Measurements from ENCODE around the gene WDR41. TPM values are rescaled to one million over a fixed set of nuclear protein-coding genes. Genes with fewer than 3 reads are reported as not detected.

Gene WDR41
- polyA plus RNA-seq, 1 donor from 2014 or later = 87.6 TPM

DNA sequence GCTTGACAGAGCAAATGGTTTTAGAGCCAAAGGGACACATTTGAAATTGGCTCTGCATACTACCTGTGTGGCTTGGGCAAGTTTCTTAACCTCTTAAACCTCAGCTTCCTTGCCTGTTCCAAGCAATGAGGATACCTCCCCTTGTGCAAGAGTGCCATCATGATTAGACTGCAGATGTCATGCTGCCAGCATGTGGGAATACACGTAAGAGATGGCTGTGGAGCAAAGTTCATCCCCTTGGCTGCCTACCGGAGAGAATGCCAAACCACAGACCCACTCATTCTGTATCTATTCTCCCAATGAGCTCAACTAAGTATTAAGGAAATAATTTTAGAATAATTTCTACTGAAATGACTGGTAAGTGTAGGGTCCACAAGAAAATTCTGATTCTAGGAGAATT, 101.3 kb downstream of the WDR41 start:
- Histone ChIP-seq H3F3A (ENCODE audit: insufficient read depth, low read length, poor library complexity, severe bottlenecking) (no peaks in the 10 kb centered on the region), H3K79me2 (replicated peaks; ENCODE audit: insufficient read depth, low read length) (no peaks in the 10 kb centered on the region), H3K9me2 (ENCODE audit: insufficient read depth, low read length) (no peaks in the 10 kb centered on the region), H4K20me1 (ENCODE audit: insufficient read depth) (no peaks in the 10 kb centered on the region), H2AFZ (ENCODE audit: low read depth, low read length) (no peak overlapping the region), H3K27me3 (ENCODE audit: insufficient read depth, low read depth, low read length) (no peaks in the 10 kb centered on the region), H3K4me2 (ENCODE audit: low read length) (no peak overlapping the region), H3K4me3 (ENCODE audit: low read length) (no peak overlapping the region), H3K27ac (ENCODE audit: low read length) (no peak overlapping the region), H3K36me3 (ENCODE audit: insufficient read depth, low read length) (no peaks in the 10 kb centered on the region), H3K9ac (ENCODE audit: low read length) (no peak overlapping the region), H3K9me3 (ENCODE audit: low read length) (no peaks in the 10 kb centered on the region)
- TF ChIP-seq MXI1 (conservative IDR thresholded peaks at IDR 0.05; ENCODE audit: poor library complexity, severe bottlenecking) (no peak), TAF1 (IDR thresholded peaks at IDR 0.05; ENCODE audit: low read depth) (no peak), EZH2 (IDR thresholded peaks at IDR 0.05; ENCODE audit: borderline replicate concordance, insufficient read depth, low read length, poor library complexity, severe bottlenecking) (no peak), POLR2AphosphoS5 (IDR thresholded peaks at IDR 0.05) (no peak), RAD21 (conservative IDR thresholded peaks at IDR 0.05) (no peak), EP300 (conservative IDR thresholded peaks at IDR 0.05; ENCODE audit: poor library complexity, severe bottlenecking) (no peak), SMC3 (conservative IDR thresholded peaks at IDR 0.05; ENCODE audit: poor library complexity) (no peak)
- TF ChIP-seq, protein P1, sequence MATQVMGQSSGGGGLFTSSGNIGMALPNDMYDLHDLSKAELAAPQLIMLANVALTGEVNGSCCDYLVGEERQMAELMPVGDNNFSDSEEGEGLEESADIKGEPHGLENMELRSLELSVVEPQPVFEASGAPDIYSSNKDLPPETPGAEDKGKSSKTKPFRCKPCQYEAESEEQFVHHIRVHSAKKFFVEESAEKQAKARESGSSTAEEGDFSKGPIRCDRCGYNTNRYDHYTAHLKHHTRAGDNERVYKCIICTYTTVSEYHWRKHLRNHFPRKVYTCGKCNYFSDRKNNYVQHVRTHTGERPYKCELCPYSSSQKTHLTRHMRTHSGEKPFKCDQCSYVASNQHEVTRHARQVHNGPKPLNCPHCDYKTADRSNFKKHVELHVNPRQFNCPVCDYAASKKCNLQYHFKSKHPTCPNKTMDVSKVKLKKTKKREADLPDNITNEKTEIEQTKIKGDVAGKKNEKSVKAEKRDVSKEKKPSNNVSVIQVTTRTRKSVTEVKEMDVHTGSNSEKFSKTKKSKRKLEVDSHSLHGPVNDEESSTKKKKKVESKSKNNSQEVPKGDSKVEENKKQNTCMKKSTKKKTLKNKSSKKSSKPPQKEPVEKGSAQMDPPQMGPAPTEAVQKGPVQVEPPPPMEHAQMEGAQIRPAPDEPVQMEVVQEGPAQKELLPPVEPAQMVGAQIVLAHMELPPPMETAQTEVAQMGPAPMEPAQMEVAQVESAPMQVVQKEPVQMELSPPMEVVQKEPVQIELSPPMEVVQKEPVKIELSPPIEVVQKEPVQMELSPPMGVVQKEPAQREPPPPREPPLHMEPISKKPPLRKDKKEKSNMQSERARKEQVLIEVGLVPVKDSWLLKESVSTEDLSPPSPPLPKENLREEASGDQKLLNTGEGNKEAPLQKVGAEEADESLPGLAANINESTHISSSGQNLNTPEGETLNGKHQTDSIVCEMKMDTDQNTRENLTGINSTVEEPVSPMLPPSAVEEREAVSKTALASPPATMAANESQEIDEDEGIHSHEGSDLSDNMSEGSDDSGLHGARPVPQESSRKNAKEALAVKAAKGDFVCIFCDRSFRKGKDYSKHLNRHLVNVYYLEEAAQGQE (IDR thresholded peaks at IDR 0.05; ENCODE audit: borderline replicate concordance) = no peak
- TF ChIP-seq, protein P2, sequence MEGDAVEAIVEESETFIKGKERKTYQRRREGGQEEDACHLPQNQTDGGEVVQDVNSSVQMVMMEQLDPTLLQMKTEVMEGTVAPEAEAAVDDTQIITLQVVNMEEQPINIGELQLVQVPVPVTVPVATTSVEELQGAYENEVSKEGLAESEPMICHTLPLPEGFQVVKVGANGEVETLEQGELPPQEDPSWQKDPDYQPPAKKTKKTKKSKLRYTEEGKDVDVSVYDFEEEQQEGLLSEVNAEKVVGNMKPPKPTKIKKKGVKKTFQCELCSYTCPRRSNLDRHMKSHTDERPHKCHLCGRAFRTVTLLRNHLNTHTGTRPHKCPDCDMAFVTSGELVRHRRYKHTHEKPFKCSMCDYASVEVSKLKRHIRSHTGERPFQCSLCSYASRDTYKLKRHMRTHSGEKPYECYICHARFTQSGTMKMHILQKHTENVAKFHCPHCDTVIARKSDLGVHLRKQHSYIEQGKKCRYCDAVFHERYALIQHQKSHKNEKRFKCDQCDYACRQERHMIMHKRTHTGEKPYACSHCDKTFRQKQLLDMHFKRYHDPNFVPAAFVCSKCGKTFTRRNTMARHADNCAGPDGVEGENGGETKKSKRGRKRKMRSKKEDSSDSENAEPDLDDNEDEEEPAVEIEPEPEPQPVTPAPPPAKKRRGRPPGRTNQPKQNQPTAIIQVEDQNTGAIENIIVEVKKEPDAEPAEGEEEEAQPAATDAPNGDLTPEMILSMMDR (IDR thresholded peaks at IDR 0.05; ENCODE audit: poor library complexity, severe bottlenecking) = no peak

DNA sequence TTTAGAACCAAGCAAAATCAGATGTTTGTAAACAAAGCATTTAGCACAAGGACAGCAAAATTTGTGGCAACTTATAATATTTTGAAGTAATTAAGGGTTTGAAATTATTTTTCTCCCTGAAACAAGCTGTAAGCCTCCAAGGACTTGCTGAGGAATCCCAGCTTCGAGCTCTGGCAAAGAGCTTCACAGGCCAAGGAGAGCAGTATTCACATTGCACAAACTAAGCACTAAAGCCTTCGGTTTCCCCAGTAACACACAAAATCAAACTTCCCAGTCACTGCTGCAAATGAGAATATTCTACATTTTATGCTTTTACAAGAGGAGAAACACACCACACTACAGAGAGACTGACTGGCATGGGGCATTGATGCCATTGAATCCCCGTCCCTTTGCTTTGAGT, 101.9 kb downstream of the WDR41 start:
- no peaks in the 10 kb centered on the region for H3K27me3 ChIP-seq (ENCODE audit: insufficient read depth, low read depth, low read length)
- TF ChIP-seq SMC3 (conservative IDR thresholded peaks at IDR 0.05; ENCODE audit: poor library complexity) (no peak), MXI1 (conservative IDR thresholded peaks at IDR 0.05; ENCODE audit: poor library complexity, severe bottlenecking) (no peak), EZH2 (IDR thresholded peaks at IDR 0.05; ENCODE audit: borderline replicate concordance, insufficient read depth, low read length, poor library complexity, severe bottlenecking) (no peak), TAF1 (IDR thresholded peaks at IDR 0.05; ENCODE audit: low read depth) (no peak), POLR2AphosphoS5 (IDR thresholded peaks at IDR 0.05) (no peak), EP300 (conservative IDR thresholded peaks at IDR 0.05; ENCODE audit: poor library complexity, severe bottlenecking) (no peak), RAD21 (conservative IDR thresholded peaks at IDR 0.05) (no peak)
- TF ChIP-seq, protein P2 (IDR thresholded peaks at IDR 0.05; ENCODE audit: poor library complexity, severe bottlenecking) = no peak
- TF ChIP-seq, protein P1 (IDR thresholded peaks at IDR 0.05; ENCODE audit: borderline replicate concordance) = no peak
- H3K4me2 ChIP-seq (ENCODE audit: low read length) = no peak overlapping the region
- no peaks in the 10 kb centered on the region for H3K79me2 ChIP-seq (replicated peaks; ENCODE audit: insufficient read depth, low read length)
- H4K20me1 ChIP-seq (ENCODE audit: insufficient read depth) = no peaks in the 10 kb centered on the region
- H3K9me2 ChIP-seq (ENCODE audit: insufficient read depth, low read length) = no peaks in the 10 kb centered on the region
- H3K36me3 ChIP-seq (ENCODE audit: insufficient read depth, low read length) = no peaks in the 10 kb centered on the region
- H3K9me3 ChIP-seq (ENCODE audit: low read length) = no peaks in the 10 kb centered on the region
- H3K9ac ChIP-seq (ENCODE audit: low read length) = no peak overlapping the region
- no peak overlapping the region for H3K27ac ChIP-seq (ENCODE audit: low read length)
- H3K4me3 ChIP-seq (ENCODE audit: low read length) = no peak overlapping the region
- H3F3A ChIP-seq (ENCODE audit: insufficient read depth, low read length, poor library complexity, severe bottlenecking) = no peaks in the 10 kb centered on the region
- no peak overlapping the region for H2AFZ ChIP-seq (ENCODE audit: low read depth, low read length)
